NCI-H2107 (cell line): ENCODE measurements around the gene SH3BP2.

Source experiments
- DNase-seq: peaks from one replicate; lab custom pipeline; 2025; lab: John Stamatoyannopoulos, UW

The SH3BP2 gene

DNA sequence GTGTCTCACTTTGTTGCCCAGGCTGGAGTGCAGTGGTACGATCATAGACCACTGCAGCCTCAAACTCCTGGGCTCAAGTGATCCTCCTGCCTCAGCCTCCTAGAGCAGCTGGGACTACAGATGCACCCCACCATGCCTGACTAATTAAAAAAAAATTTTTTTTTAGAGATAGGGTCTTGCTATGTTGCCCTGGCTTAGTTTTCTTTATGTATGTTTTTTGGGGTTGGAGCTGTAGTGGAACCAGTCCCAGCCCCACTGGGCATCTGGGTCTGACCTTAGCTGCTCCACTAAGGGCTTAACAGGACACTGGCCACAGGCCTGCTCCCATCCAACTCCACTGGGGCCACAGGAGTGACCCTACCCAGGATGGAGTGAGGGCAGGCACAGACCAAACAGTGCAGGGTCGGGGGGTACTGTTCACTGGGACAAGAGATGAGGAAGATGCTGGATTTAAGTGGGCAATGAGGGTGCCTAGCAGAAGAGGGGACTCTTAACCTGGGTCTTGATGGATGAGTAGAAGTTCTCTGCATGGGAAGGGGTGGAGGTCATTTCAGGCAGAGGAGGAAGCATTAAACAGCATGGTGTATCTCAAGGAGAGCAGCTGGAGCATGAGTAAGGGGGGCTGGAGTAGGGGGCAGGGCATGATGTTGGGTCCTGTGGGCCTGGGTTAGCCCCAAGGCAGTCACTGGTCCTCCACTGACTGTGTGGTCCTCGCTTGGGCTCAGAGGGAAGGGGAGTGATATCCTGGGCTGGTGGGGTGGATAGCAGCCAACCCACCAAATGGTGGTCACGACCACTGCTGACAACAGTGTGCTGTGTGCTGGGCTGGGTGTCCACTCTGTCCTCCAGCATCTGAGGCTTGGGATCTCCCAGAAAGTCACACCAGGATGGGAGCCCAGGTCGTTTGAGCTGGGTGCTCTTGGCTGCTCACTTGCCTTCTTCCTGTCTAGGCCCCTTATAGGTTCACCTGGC lies 26.6 kb downstream of the SH3BP2 start:
- DNase-seq = no peak

- peak; percentile 68 for DNase-seq
These were observed 27.5 kb downstream of the SH3BP2 start for GRCh38 chr4:2820216-2820982.

- no peak for DNase-seq
These were observed 29.8 kb downstream of the SH3BP2 start for GRCh38 chr4:2822461-2823300.

GRCh38 chr4:2823301-2823670 lies 30.4 kb downstream of the SH3BP2 start:
- DNase-seq = no peak

DNA sequence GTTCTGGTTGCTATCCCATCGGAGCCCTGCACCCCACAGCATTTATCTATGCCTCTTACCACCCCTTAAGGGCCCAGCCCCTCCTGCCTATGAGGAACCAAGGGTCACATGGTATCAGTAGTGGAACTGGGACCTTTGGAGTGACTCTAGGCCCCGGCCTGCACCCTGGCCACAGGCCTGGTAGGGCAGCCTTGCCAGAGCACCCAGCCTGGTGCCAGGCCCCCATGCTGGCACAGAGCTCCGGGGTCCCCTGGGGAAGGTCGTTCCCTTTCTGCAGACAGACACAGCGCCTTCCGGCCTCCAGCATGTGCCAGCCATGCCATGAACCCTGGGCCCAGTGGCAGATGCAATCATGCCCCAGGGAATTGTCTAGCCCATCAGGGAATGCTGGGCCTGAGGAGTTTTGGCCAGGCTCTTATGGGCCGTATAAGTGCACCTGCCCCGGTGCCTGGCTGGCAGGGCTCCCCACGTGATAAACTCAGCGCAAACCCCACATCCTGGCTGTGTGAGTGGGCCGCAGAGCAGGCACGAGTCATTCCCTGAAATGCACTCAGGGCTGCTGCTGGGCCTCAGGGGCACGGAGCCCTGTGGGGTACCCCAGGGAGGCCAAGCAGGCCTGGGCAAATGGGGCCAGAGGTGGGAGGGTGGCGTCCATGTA lies 30.9 kb downstream of the SH3BP2 start:
- DNase-seq = no peak

DNA sequence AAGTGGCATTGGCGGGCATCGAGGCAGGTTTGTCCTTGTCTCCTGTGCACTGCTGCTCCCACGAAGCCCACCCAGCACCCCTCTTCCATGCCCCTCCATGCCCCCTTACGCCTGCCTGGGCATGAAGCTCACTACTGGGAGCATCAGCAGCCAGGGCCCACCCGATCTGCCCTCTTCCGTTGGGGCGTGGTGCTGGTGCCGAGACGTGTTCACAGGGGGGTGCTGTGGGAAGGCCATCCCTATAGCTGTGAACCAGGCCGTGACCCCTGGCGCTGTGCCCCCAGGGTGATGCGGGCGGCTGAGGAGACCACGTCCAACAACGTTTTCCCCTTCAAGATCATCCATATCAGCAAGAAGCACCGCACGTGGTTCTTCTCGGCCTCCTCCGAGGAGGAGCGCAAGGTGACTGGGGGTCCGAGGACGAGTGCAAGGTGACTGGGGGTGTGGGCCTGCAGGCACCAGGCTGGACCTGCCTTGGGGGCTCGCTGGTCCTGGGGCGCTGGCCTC lies 31.5 kb downstream of the SH3BP2 start:
- no peak for DNase-seq

- DNase-seq = no peak
These were observed 32.0 kb downstream of the SH3BP2 start for GRCh38 chr4:2824836-2825381.

GRCh38 chr4:2825740-2826139 lies 32.9 kb downstream of the SH3BP2 start:
- DNase-seq = no peak

DNA sequence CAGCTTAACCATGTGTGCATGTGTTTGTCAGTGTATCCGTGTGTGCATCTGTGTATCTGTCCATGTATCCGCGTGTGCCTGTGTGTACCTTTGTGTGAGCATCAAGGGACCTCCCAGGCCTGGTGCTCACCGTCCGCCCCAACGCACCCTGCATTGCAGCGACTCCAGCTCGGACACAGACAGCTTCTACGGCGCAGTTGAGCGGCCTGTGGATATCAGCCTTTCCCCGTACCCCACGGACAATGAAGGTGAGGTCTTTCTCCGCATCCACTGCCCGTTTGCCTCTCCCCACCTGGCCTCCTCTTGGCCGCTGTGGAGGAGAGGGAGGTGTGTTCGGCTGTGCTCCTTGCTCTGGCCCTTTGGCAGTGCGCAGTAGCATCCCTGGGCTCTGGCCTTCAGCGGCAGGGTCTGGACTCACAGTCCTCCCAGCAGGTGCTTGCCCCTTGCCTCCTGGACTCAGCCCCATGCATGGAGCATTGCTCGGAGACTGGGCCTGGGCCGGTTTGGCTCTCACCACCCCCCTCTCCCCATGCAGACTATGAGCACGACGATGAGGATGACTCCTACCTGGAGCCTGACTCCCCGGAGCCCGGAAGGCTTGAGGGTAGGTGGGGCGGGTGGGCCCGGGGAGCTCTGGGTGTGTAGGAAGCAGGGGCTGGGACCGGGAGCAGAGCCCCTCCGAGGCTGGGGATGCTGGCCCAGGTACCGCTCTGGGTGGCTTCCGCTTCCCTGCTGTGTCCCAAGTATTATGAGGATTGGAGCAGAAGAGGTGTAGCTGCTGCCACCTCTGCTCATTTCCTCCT lies 34.4 kb downstream of the SH3BP2 start:
- DNase-seq = no peak

- no peak for DNase-seq
These were observed 35.2 kb downstream of the SH3BP2 start for GRCh38 chr4:2827874-2828751.

DNA sequence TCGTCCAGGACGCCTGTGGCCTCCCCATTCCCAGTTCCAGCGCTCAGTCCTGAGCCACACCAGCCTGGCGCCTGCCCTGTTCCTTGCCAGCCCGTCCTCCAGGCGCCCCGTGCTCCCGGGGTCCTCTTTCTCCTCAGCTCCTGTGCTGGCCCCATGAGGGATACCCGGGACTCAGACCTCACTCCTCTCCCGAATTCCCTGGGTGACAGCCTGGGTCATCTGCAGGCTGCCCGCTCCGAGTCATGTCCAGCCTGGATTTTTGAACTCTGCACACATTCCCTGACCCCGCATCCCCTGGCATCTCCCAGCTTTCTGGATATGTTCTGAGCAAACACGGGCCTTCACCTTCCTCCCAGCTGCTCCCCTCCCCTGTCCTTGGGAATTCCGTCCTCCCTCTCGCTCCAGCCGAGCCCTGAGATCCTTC lies 35.9 kb downstream of the SH3BP2 start:
- no peak for DNase-seq

DNA sequence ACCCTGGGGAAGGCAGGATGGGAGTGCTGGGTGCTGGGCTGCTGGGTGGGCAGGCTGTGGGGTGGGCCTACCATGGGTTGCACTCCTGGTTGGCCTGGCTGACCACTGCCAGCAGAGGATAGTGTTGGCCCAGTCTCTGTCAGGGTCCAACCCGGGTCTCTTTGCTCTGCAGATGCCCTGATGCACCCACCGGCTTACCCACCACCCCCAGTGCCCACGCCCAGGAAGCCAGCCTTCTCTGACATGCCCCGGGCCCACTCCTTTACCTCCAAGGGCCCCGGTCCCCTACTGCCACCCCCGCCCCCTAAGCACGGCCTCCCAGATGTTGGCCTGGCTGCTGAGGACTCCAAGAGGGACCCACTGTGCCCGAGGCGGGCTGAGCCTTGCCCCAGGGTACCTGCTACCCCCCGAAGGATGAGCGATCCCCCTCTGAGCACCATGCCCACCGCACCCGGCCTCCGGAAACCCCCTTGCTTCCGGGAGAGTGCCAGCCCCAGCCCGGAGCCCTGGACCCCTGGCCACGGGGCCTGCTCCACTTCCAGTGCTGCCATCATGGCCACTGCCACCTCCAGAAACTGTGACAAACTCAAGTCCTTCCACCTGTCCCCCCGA lies 36.5 kb downstream of the SH3BP2 start:
- DNase-seq = no peak

GRCh38 chr4:2829933-2830451 lies 37.1 kb downstream of the SH3BP2 start:
- DNase-seq = no peak

GRCh38 chr4:2830632-2831610 lies 38.0 kb downstream of the SH3BP2 start:
- no peak for DNase-seq

DNA sequence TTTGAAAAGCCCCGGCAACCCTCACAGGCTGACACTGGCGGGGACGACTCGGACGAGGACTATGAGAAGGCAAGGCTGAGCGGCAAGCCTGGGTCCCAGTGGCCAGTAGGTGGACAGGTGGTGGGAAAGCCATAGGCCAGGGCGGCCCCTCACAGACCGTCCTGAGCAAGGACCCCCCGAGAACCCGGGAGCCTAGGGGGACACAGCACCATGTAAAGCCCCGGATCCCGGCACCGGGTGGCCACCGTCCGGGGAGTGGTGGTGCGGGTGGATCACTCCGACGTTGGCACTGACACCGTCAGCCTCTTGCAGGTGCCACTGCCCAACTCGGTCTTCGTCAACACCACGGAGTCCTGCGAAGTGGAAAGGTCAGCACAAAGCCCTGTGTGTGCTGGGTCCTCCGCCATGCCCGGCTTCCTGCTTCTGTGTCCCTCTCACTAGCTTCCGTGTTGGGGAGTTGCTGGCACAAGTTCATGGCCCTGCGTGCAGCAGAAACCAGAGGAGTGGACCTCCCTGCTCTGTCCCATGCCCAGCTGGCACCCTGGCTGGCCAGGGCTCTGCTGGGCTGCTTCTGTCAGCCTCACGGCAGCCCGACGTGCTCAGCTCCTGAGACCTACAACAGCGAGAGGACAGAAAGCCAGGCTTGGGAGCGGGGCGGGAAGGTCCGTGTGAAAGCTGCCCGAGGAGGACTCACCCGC lies 38.9 kb downstream of the SH3BP2 start:
- no peak for DNase-seq

- no peak for DNase-seq
These were observed 39.6 kb downstream of the SH3BP2 start for GRCh38 chr4:2832309-2832980.
